ENCODE measurements around the gene TXNRD2.

DNA sequence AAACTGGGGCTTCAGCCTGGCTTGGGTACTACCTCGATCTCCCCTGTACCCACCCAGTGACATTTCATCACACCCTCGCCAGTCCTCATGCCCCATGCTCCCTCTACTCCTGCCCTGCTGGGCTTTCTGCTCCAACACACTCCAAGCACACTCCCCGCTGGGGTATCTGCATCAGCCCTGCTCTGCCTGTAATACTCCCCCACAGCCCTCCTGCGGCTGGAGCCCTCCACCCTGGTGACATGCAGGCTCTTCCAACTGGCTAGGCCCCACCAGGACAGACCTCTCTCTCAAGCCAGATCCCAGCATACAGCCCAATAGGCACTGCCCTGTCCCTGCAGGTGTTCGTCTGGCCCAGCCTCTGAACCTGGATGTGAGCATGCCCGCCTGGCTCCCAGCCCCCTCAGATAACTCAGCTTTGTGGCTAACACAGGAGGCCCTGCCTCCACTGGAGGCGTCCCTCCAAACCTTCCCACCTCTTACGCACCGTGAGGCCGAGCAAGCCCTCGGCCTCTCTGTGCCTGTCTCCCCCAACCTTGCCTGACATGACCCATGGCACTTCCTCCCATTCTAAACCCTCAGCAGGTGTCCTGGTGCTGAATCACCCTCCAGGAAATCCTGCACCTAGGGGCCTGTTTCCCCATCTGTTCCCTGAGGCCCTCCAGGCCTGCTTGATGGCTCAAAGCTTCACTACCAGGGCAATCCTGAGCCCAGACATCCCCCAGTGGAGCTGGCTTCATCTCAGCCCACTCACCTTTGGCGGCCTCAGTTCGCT is 33.5 kb upstream of the TXNRD2 start:
- TF ChIP-seq, protein P1, sequence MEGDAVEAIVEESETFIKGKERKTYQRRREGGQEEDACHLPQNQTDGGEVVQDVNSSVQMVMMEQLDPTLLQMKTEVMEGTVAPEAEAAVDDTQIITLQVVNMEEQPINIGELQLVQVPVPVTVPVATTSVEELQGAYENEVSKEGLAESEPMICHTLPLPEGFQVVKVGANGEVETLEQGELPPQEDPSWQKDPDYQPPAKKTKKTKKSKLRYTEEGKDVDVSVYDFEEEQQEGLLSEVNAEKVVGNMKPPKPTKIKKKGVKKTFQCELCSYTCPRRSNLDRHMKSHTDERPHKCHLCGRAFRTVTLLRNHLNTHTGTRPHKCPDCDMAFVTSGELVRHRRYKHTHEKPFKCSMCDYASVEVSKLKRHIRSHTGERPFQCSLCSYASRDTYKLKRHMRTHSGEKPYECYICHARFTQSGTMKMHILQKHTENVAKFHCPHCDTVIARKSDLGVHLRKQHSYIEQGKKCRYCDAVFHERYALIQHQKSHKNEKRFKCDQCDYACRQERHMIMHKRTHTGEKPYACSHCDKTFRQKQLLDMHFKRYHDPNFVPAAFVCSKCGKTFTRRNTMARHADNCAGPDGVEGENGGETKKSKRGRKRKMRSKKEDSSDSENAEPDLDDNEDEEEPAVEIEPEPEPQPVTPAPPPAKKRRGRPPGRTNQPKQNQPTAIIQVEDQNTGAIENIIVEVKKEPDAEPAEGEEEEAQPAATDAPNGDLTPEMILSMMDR (IDR thresholded peaks at IDR 0.05; ENCODE audit: insufficient read depth, low read depth, low read length), result no peak
- no peak for TF ChIP-seq EZH2 (IDR thresholded peaks at IDR 0.05; ENCODE audit: insufficient read depth, low read length)
